Right hindlimb (tissue), 1 donor: Measurements from ENCODE around the gene ACTL8.
A peak's percentile ranks its signal among the peaks of the same experiment; 100 is the strongest.
"Not testable (repeated sequence)": the region's sequence is repeated elsewhere in the genome, so short reads cannot be mapped to it uniquely, and the experiment has no call there.

ENCODE experiments used
- DNase-seq: peaks from one replicate; pipeline ENCODE4 v3.0.0-alpha.2; 2018

Gene ACTL8

GRCh38 chr1:17736625-17737024 lies 18.5 kb upstream of the ACTL8 start:
- DNase-seq = no peak

DNA sequence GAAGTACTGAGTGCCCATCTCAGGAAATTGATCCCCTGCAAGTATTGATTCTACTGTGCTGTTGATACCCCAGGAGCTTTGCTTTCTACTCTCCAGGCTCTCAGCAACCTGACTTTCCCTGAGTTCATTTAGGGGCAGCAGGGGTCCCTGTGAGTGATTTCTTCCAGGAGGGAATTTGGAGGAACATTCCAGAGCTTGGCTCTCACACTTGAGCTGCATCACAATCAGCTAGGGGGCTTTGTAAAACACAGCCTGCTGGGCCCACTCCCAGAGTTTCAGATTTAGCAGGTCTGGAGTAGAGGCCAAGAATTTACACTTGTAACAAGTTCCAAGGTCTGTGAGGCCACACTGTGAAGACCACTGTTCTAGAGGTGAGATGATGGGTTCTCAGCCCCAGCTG lies 16.1 kb upstream of the ACTL8 start:
- no peak for DNase-seq

- DNase-seq = no peak
Measured at GRCh38 chr1:17741052-17741451, 14.1 kb upstream of the ACTL8 start.

- DNase-seq = peak; percentile 65
Measured at GRCh38 chr1:17742583-17742982, 12.6 kb upstream of the ACTL8 start.

DNA sequence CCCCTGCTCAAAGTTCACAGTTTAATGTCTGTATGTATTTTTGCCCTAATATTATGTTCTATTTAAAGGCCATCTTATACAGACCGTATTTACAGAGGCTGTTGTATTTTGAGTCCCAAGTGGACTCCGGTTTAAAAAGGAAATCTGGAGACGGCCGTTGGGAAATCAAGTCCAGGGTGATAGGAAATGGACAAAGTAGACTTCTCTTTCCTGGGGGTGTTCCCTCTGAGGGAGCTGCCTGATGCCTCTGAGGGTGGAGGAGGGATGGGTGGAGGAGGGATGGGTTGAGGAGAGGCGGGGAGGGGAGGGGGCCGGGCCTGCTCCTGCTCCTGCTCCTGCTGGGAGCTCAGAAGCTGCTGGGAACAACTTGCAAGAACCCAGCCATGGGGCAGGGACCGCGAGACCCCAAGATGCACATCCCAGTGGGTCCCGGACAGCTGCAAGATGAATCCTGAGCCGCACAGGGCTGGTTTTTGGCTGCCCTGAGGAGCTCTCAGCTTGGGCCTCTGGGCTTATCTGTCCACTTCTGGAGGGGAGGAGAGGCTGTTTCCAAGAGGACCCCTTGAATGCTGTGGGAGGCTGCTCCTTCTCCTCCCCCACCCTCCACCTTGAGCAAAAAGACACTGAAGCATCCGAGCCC lies 12.0 kb upstream of the ACTL8 start:
- DNase-seq = peak; percentile 30

DNA sequence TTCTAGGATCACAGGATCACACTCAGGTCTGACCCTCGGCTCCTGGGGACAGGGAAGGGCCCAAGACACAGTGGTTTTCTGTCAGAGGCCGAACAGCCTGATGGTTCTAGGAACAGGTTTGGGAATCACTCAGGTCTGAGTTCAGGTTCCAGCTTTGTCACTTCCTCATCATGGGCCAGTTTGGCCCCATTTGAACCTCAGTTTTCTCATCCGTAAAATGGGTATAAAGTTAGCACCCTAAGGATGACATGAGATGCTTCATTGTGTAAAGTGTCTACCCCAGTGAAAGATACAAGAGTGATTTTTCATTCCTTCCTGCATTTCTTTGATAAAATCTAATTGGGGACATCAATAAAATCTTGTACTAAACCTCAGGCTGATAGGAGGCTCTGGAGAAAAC lies 11.2 kb upstream of the ACTL8 start:
- no peak for DNase-seq

GRCh38 chr1:17744666-17745478 lies 10.3 kb upstream of the ACTL8 start:
- no peak for DNase-seq

DNA sequence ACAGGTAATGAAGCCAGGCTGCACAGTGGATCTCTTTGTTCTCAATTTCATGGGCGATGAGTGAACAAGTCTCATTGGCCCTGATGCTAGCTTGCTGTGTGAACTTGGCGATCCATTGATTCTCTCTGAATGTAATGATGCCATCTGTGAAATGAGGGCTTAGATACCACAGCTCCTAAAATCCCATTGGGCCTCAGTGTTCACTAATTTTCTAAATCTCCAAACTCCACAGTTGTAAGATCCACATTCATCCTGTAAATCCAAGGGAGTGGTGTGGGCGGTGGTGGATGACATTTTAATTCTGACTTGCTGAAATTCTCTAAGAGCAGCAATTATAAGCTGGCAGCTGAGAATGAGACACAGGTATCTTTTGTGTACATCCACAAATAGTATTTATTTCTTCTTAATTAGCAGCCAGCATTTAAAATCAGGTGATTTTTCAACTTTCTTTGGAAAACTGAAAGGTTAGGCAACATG lies 9.6 kb upstream of the ACTL8 start:
- DNase-seq = no peak

DNA sequence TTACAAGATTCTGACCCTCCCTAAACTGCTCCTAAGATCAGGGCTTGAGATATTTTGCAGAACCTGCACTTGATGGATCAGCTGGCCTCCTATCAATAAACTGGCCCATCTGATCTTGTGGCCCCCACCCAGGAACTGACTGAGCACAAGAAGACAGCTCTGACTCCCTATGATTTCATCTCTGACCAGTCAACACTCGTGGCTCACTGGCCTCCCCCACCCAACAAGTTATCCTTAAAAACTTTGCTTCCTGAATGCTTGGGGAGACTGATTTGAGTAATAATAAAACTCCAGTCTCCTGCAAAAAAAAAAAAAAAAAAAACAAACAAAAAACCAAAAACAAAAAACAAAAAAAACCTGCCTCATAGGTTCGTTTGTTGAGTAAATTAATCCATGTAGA lies 8.9 kb upstream of the ACTL8 start:
- DNase-seq = not testable (repeated sequence)

DNA sequence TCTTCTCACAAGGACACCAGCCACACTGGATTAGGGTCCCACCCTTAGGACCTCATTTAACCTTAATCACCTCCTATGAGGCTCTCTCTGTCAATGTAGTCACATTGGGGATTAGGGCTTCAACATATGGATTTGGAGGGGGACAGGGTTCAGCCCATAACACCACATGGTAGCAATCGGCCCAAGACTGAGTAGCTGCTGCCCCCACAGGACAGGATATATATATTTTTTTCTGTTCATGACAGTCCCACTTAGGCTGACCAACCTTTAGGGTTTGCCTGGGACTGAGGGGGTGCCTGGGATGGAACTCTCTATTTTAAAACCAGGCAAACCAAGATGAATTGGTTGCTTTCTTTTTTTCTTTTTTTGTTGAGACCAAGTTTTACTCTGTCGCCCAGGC lies 8.2 kb upstream of the ACTL8 start:
- DNase-seq = no peak

DNA sequence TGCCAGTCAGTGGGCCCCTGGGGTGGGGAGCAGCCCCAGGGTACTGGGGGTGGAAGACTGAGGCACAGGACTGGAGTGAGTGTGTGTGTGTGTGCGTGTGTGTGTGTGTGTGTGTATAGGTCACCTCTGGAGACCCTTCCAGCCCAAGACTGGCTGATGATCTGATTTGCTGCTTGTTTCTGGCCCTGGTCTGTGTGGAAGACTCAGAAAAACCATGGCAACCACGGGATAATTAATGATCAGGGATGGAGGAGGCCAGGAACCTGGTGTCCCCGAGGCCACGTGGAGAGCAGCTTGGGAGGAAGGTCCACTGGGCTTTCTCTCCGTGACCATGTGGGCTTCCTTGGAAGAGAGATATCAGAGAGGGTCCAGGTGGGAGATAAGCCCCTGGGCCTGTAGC lies 4.8 kb upstream of the ACTL8 start:
- DNase-seq = no peak

DNA sequence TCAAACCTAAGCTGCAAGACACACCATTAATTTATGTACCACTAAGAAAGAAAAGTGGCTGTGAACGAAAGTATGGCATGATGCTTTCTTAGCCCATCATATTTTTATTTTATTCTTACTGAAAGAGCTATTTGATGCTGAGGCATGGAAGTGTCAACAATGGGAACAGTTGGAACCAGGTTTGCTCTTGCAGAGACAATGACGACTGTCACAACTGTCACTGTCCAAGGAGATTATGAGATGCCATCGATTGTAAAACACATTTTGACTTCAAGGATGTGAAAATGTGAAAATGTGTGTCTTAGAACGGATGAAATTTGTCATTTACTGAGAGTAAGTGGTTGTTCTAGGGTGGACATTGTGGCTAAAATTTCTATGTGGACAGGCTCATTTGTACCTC lies 2.8 kb upstream of the ACTL8 start:
- no peak for DNase-seq

DNA sequence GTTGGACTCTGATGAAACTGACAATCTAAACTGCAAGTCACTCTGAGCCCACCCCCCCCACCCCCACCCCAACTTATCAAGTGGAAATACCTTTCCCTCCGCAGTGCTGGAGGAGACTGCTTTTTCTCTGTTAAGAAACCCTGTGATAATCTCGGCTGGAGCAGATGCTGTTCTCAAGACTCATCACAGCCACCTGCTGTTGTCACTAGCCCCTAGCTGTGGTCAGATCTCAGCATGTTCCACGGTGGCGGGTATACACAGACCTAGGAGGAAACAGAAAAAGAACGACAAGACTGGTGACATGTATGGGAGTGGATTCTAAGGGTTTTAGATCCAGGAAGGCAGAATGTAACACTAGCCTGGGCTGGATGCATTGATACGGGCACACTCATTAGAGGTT lies 2.3 kb downstream of the ACTL8 start:
- no peak for DNase-seq

GRCh38 chr1:17759114-17759513 lies 4.0 kb downstream of the ACTL8 start:
- no peak for DNase-seq

- DNase-seq = no peak
Measured at GRCh38 chr1:17762313-17762712, 7.2 kb downstream of the ACTL8 start.

GRCh38 chr1:17763417-17763816 lies 8.3 kb downstream of the ACTL8 start:
- no peak for DNase-seq

- no peak for DNase-seq
Measured at GRCh38 chr1:17763995-17764394, 8.9 kb downstream of the ACTL8 start.

GRCh38 chr1:17764591-17764990 lies 9.5 kb downstream of the ACTL8 start:
- no peak for DNase-seq

- no peak for DNase-seq
Measured at GRCh38 chr1:17765444-17766411, 10.6 kb downstream of the ACTL8 start.

GRCh38 chr1:17768651-17769241 lies 13.6 kb downstream of the ACTL8 start:
- peak; percentile 32 for DNase-seq

DNA sequence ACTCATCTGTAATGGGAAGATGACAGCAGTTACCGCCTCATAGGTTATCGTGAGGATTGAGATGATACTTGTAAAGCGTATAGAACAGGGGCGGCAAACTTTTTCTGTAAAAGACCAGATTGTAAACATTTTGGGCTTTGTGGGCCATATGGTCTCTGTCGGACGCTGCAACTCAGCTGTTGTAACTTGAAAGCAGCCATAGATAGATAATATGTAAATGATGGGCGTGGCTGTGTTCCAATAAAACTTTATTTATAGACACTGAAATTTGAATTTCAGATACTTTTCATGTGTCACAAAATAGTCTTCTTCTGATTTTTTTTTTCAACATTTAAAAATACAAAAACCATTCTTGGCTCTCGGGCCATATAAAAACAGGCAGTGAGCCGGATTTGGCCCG lies 15.8 kb downstream of the ACTL8 start:
- no peak for DNase-seq

GRCh38 chr1:17772615-17773212 lies 17.6 kb downstream of the ACTL8 start:
- no peak for DNase-seq
